GM12878 (cell line): ENCODE results near the gene CAMTA1. TPM values are rescaled to one million over a fixed set of nuclear protein-coding genes. Genes with fewer than 3 reads are reported as not detected.

Experiments
- ATAC-seq: fragments of 200-7000 bp; cut with Tn5 transposase; 3 replicates; pipeline ENCODE4 v1.9.1; 2020; ENCODE audit warnings: mild to moderate bottlenecking, moderate library complexity
- BruUV-seq: library from RNA; stranded (reverse); fragments of 400-500 nt; replicated peaks from 2 replicates; lab custom pipeline; 2021; lab: Mats Ljungman, UMichigan
- CTCF ChIA-PET: fragments of 300-600 bp; sonication (Branson Sonifier 250); formaldehyde crosslinking; extraction: SDS; loops from one replicate; lab custom pipeline; 2021; ENCODE audit warnings: inconsistent platforms; lab: Yijun Ruan, JAX
- POLR2A ChIA-PET: fragments of 350-600 bp; formaldehyde crosslinking; extraction: SDS; loops from one replicate; lab custom pipeline; 2021; ENCODE audit warnings: inconsistent platforms; lab: Charles Lee
- RAD21 ChIA-PET: fragments of 300-600 bp; sonication (Branson Sonifier 250); formaldehyde crosslinking; loops from one replicate; lab custom pipeline; 2023; ENCODE audit warnings: antibody characterized with exemption; ENCODE audit not compliant: unreplicated experiment; lab: Charles Lee
- SMC1A ChIA-PET: fragments of 300-600 bp; sonication (Branson Sonifier 250); formaldehyde crosslinking; loops from one replicate; lab custom pipeline; 2023; ENCODE audit not compliant: unreplicated experiment, uncharacterized antibody; lab: Charles Lee
- DNase-seq: peaks from one replicate; pipeline ENCODE4 v3.0.0-alpha.2; 2011; ENCODE audit warnings: low read depth, low spot score
- FAIRE-seq: peaks from 3 replicates; lab custom pipeline; 2011; peaks lifted over from hg19 to GRCh38; lab: Jason Lieb, UNC
- H2AFZ ChIP-seq: 2 replicates; pipeline ENCODE4 v1.6.0; 2011; ENCODE audit warnings: low read depth, low read length, control low read depth; ENCODE audit not compliant: control insufficient read depth
- H3K27ac ChIP-seq: 2 replicates; pipeline ENCODE4 v1.5.1; 2011; ENCODE audit warnings: control low read depth; ENCODE audit not compliant: control insufficient read depth, insufficient read depth
- H3K27me3 ChIP-seq, 2 experiments: replicated peaks in 1 of 2; 2 replicates each; pipeline versions ENCODE4 v1.6.0 to v1.6.1; 2011; ENCODE audit warnings: low read length in 1 of 2; ENCODE audit not compliant: control insufficient read depth in 2 of 2, insufficient read depth in 2 of 2
- H3K36me3 ChIP-seq, 2 experiments: 2 replicates each; pipeline ENCODE4 v1.5.1; 2011; ENCODE audit warnings: low read length in 1 of 2; ENCODE audit not compliant: control insufficient read depth in 2 of 2, insufficient read depth in 2 of 2
- H3K4me1 ChIP-seq: 2 replicates; pipeline ENCODE4 v1.6.1; 2011; ENCODE audit warnings: mild to moderate bottlenecking, low read length, moderate library complexity, mixed read lengths; ENCODE audit not compliant: control insufficient read depth, insufficient read depth
- H3K4me2 ChIP-seq: 2 replicates; pipeline ENCODE4 v1.6.0; 2011; ENCODE audit warnings: control low read depth; ENCODE audit not compliant: control insufficient read depth, insufficient read depth
- H3K4me3 ChIP-seq: fragments of 200-600 bp; sonication (generic); 2 replicates; pipeline ENCODE4 v1.5.1; 2016
- H3K79me2 ChIP-seq: 2 replicates; pipeline ENCODE4 v1.6.0; 2011; ENCODE audit warnings: low read length; ENCODE audit not compliant: control insufficient read depth, insufficient read depth
- H3K9ac ChIP-seq: 2 replicates; pipeline ENCODE4 v1.8.0; 2011; ENCODE audit warnings: low read length, control low read depth, mixed read lengths; ENCODE audit not compliant: control insufficient read depth, insufficient read depth
- H3K9me3 ChIP-seq: replicated peaks from 3 replicates; pipeline ENCODE4 v1.5.1; 2011; ENCODE audit warnings: mild to moderate bottlenecking, low read length; ENCODE audit not compliant: control insufficient read depth, insufficient read depth
- H4K20me1 ChIP-seq: 2 replicates; pipeline ENCODE4 v1.6.0; 2011; ENCODE audit not compliant: control insufficient read depth, insufficient read depth
- ASH2L ChIP-seq: fragments of 300-600, 200-600 bp; sonication (generic); IDR thresholded peaks from 2 replicates; pipeline ENCODE4 v1.6.1; 2017; ENCODE audit warnings: low read depth, mild to moderate bottlenecking, borderline replicate concordance
- CEBPB ChIP-seq, 2 experiments: fragments of 150-350 bp in 1 of 2; IDR thresholded peaks; 2 replicates each; pipeline ENCODE4 v1.6.1; 2012 to 2014; ENCODE audit warnings: low read depth in 2 of 2, low read length in 2 of 2, borderline replicate concordance in 1 of 2, inconsistent platforms in 1 of 2
- CEBPZ ChIP-seq: fragments of 150-350 bp; IDR thresholded peaks from 2 replicates; pipeline ENCODE4 v1.6.1; 2016; ENCODE audit warnings: low read depth, low read length
- CHD1 ChIP-seq: IDR thresholded peaks from 2 replicates; pipeline ENCODE4 v1.6.1; 2012; ENCODE audit warnings: low read depth, low read length, improper control_type of control experiment
- HDAC2 ChIP-seq: fragments of 200-600 bp; sonication (generic); IDR thresholded peaks from 2 replicates; pipeline ENCODE4 v1.6.1; 2017
- MXI1 ChIP-seq: fragments of 150-350 bp; IDR thresholded peaks from 2 replicates; pipeline ENCODE4 v1.6.1; 2011; ENCODE audit warnings: low read depth, mild to moderate bottlenecking, inconsistent platforms, low read length, improper control_type of control experiment
- POU2F2 ChIP-seq: IDR thresholded peaks from 3 replicates; pipeline ENCODE4 v1.6.1; 2011; ENCODE audit warnings: low read depth, mild to moderate bottlenecking, low read length, borderline replicate concordance
- RCOR1 ChIP-seq: conservative IDR thresholded peaks from 2 replicates; pipeline ENCODE4 v1.6.1; 2012; ENCODE audit warnings: low read depth, low read length, improper control_type of control experiment
- SRF ChIP-seq, 2 experiments: IDR thresholded peaks; 2 replicates each; pipeline ENCODE4 v1.6.1; 2011; ENCODE audit warnings: low read depth in 2 of 2, low read length in 2 of 2, mild to moderate bottlenecking in 1 of 2, moderate library complexity in 1 of 2
- STAT3 ChIP-seq: IDR thresholded peaks from 2 replicates; pipeline ENCODE4 v1.6.1; 2011; ENCODE audit warnings: low read depth, low read length, improper control_type of control experiment
- WRNIP1 ChIP-seq: IDR thresholded peaks from 2 replicates; pipeline ENCODE4 v1.6.1; 2011; ENCODE audit warnings: low read depth, low read length, improper control_type of control experiment, borderline replicate concordance
- ZBTB4 ChIP-seq: fragments of 450-650 bp; formaldehyde crosslinking; IDR thresholded peaks from 2 replicates; pipeline ENCODE4 v1.4.0; 2022; ENCODE audit warnings: mild to moderate bottlenecking, moderate library complexity
- ZNF622 ChIP-seq: fragments of 450-650 bp; IDR thresholded peaks from 2 replicates; pipeline ENCODE4 v1.6.1; 2017; ENCODE audit warnings: mild to moderate bottlenecking, inconsistent platforms
- ZSCAN29 ChIP-seq: fragments of 450-650 bp; IDR thresholded peaks from 2 replicates; pipeline ENCODE4 v1.6.1; 2017; ENCODE audit warnings: mild to moderate bottlenecking, moderate library complexity
- WGBS: methylation state at CpG from one replicate; pipeline ENCODE4 v1.1.6; 2016; ENCODE audit warnings: low lambda C conversion rate; ENCODE audit not compliant: insufficient replicate concordance, insufficient coverage; ENCODE audit errors: missing lambda C conversion rate; 5-methylcytosine and 5-hydroxymethylcytosine counted together
- in situ Hi-C: fragments of 300-500 bp; cut with MboI; formaldehyde crosslinking; loops from 9 replicates; pipeline ENCODE4 v1.14.3; 2018; ENCODE audit warnings: mixed read lengths
- intact Hi-C: fragments of 100-400 bp; cut with micrococcal nuclease; formaldehyde crosslinking; loops from one replicate; pipeline ENCODE4 v1.14.2; 2022; ENCODE audit not compliant: unreplicated experiment
- polyA plus RNA-seq, 11 experiments: library from polyadenylated mRNA; depleted of rRNA in 4 of 11; unstranded in 6 of 11; stranded (reverse) in 5 of 11; fragments of >200 nt; fragmentation: Nextera tagmentation in 4 of 11; fragmentation: Illumina TruSeq in 1 of 11; extraction: Ambion mirVana in 4 of 11; extraction: Trizol in 1 of 11; gene quantifications; 1 replicate in 1 of 11; 2 replicates in 10 of 11; pipeline versions ENCODE4 v1.2.1 to v1.2.3, GENCODE V29; 2011 to 2016; ENCODE audit warnings: inconsistent platforms in 2 of 11, missing spikeins in 2 of 11, low read depth in 1 of 11
- total RNA-seq, 4 experiments: library from RNA; depleted of rRNA in 3 of 4; stranded (reverse); fragments of >200 nt in 3 of 4; fragmentation: Illumina TruSeq in 1 of 4; extraction: Trizol in 1 of 4; gene quantifications; 2 replicates each; pipeline versions ENCODE4 v1.2.1 to v1.2.3, GENCODE V29; 2013 to 2021
- TF ChIP-seq, protein P1 (sequence below): IDR thresholded peaks from 2 replicates; pipeline ENCODE4 v1.6.1; 2012; ENCODE audit warnings: low read length, inconsistent platforms
- TF ChIP-seq, protein P2 (sequence below): fragments of 450-650 bp; IDR thresholded peaks from 2 replicates; pipeline ENCODE4 v1.6.1; 2016; ENCODE audit warnings: mild to moderate bottlenecking

Gene CAMTA1
- total and polyA plus RNA-seq, 10 of the 15 experiments (the other 5 are each of a cell fraction or from before 2014, with no cell fraction given), result 37.7 to 148 (median 76.4) TPM

DNA sequence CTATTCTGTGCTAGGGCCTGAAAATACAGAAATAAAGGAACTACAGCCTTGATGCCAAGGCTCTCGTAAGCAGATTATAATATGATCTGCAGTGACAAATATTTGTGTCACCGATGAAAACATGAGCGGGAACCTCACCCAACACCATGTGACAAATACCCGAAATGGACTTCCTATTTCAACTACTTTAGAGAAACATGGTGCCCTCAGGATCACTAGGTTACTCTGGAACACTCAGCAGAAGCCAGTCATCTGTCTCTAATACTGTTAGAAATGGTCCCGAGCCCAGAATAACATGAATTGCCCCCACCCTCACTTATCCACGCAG lies 985.4 kb downstream of the CAMTA1 start:
- peak; percentile 59 for FAIRE-seq
- SMC1A ChIA-PET, result no interaction called here
- H3K4me1 ChIP-seq, result no peaks in the 10 kb centered on the region
- no TSS peak for BruUV-seq
- DNase-seq, result no peak
- WGBS, result 22% methylated on average over 6 of the region's 6 CpGs
- H3K4me3 ChIP-seq, result peak overlapping the region; percentile 95; the same call in 1 of the 2 replicates
- H3K4me2 ChIP-seq, result peak overlapping the region; percentile 95
- H2AFZ ChIP-seq, result peak overlapping the region; percentile 100
- POLR2A ChIA-PET, result no interaction called here
- no peaks in the 10 kb centered on the region; a peak in 1 of 4 replicates for H3K27me3 ChIP-seq
- peak; percentile 8; the same call in 2 of the 3 replicates for ATAC-seq
- H3K9me3 ChIP-seq, result no peaks in the 10 kb centered on the region
- peak overlapping the region; percentile 44 for H3K9ac ChIP-seq
- H3K79me2 ChIP-seq, result peaks cover 16% of the 10 kb centered on the region
- RAD21 ChIA-PET, result no interaction called here
- in situ Hi-C loops, result no loop called here
- CTCF ChIA-PET, result interaction anchor here (4.9 kb wide), 1 partner anchor 17 kb away, joined by 23 read pairs; no protein-coding TSS in a partner anchor
- intact Hi-C loops, result no loop called here
- H3K36me3 ChIP-seq, result 0 out of 4 replicates have a peak, but pooled peaks cover 0 to 4% of the 10 kb centered on the region in 2 experiments
- H3K27ac ChIP-seq, result no peak overlapping the region
- H4K20me1 ChIP-seq, result no peaks in the 10 kb centered on the region
- TF ChIP-seq SRF (IDR thresholded peaks at IDR 0.05; ENCODE audit: low read depth in 2 of 2, low read length in 2 of 2) (0 out of 4 replicates have a peak, but pooled peaks of 1 of the 2 experiments have one; percentile 3), POU2F2 (no peak), STAT3 (no peak), CEBPZ (no peak), CEBPB (IDR thresholded peaks at IDR 0.05; ENCODE audit: borderline replicate concordance in 1 of 2, low read depth in 2 of 2, low read length in 2 of 2) (no peak), RCOR1 (no peak), ZNF622 (no peak), MXI1 (no peak), ZBTB4 (CRISPR knock-in tag) (no peak), CHD1 (no peak), WRNIP1 (no peak), HDAC2 (no peak), ASH2L (no peak), ZSCAN29 (no peak)
- TF ChIP-seq, protein P1, sequence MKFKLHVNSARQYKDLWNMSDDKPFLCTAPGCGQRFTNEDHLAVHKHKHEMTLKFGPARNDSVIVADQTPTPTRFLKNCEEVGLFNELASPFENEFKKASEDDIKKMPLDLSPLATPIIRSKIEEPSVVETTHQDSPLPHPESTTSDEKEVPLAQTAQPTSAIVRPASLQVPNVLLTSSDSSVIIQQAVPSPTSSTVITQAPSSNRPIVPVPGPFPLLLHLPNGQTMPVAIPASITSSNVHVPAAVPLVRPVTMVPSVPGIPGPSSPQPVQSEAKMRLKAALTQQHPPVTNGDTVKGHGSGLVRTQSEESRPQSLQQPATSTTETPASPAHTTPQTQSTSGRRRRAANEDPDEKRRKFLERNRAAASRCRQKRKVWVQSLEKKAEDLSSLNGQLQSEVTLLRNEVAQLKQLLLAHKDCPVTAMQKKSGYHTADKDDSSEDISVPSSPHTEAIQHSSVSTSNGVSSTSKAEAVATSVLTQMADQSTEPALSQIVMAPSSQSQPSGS, result no peak
- TF ChIP-seq, protein P2, sequence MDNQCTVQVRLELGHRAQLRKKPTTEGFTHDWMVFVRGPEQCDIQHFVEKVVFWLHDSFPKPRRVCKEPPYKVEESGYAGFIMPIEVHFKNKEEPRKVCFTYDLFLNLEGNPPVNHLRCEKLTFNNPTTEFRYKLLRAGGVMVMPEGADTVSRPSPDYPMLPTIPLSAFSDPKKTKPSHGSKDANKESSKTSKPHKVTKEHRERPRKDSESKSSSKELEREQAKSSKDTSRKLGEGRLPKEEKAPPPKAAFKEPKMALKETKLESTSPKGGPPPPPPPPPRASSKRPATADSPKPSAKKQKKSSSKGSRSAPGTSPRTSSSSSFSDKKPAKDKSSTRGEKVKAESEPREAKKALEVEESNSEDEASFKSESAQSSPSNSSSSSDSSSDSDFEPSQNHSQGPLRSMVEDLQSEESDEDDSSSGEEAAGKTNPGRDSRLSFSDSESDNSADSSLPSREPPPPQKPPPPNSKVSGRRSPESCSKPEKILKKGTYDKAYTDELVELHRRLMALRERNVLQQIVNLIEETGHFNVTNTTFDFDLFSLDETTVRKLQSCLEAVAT, result 0 out of 2 replicates have a peak, but pooled peaks have one; percentile 24
